GM18505 (cell line): ENCODE measurements around the gene HNRNPLL.

ENCODE experiments used
- ATAC-seq: cut with Tn5 transposase; IDR thresholded peaks from one replicate; pipeline ENCODE4 v1.9.1; 2021; ENCODE audit not compliant: unreplicated experiment
- POLR2A ChIP-seq: IDR thresholded peaks from 4 replicates; pipeline ENCODE4 v1.6.1; 2011; ENCODE audit warnings: borderline replicate concordance; ENCODE audit not compliant: insufficient read depth, insufficient read length; ENCODE audit errors: extremely low read depth

HNRNPLL gene

GRCh38 chr2:38516526-38516925 is 86.2 kb downstream of the HNRNPLL start:
- no peak for ATAC-seq

DNA sequence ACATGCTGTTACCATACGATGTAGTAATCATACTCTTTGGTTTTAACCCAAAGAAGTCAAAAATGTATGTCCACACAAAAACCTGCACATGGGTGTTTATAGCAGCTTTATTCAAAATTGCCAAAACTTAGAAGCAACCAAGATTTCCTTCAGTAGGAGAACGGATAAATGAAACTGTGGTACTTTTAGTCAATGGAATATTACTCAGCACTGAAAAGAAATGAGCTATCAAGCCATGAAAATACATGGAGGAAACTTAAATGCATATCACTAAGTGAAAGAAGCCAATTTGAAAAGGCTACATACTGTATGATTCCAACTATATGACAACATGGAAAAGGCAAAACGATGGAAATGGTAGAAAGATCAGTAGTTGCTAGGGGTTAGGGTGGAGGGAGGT is 86.6 kb downstream of the HNRNPLL start:
- TF ChIP-seq POLR2A: no peak

More at GRCh38 chr2:38516526-38516925, 86.2 kb downstream of the HNRNPLL start:
- no peak for TF ChIP-seq POLR2A

DNA sequence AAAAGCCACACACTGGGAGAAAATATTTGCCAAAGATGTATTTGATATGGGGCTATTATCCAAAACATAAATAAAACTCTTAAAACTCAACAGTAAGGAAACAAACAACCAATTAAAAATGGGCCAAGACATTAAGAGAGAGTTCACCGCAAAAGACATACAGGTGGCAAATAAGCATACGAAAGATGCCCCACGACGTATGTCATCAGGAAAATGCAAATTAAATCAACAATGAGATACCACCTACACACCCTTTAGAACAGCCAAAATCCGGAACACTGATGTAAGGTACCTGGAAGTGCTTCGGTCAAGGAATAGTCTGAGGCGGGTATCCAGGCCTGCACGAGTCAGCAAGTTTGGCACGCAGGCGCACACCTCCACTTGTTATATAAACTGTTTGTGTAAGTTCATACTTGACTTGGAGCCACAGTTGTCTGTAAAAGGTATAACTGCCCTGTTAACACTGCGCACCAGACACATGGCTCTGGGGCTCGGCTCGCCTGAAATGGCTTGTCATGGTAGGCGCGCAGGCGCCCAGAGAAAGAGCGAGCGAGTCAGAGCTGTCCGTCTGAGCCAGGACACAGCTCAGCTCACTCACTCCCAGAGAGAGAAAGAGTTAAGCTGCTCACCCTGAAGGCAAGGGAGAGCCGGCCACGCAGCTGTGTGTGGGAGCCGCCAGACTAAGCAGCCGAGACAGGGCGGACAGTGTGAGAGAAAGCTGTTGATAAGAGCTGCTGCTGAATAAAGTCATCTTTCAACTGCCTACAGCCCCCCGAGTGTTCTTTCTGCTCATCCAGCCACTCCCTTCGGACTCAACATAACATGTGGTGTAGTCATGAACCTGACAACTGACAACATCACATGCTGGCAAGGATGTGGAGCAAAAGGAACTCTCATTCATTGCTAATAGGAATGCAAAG is 87.3 kb downstream of the HNRNPLL start:
- TF ChIP-seq POLR2A: no peak
- ATAC-seq: no peak

More for the DNA sequence above, 86.6 kb downstream of the HNRNPLL start:
- no peak for ATAC-seq

DNA sequence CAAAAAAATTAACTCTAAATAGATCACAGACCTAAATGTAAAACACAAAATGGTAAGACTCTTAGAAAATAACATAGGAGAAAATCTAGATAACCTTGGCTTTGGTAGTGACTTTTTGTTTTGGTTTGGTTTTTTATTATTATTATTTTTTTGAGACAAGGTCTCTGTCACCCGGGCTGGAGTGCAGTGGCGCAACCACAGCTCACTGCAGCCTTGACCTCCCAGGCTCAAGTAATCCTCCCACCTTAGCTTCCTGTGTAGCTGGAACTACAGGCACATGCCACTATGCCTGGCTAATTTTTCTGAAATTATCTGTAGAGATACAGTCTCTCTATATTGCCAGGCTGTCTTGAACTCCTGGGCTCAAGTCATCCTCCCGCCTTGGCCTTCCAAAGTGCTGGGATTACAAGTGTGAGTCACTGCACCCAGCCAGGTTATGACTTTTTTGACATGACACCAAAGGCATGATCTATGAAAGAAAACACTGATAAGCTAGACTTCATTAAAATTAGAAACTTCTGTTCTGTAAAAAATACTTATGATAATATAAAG is 88.0 kb downstream of the HNRNPLL start:
- no peak for ATAC-seq
- no peak for TF ChIP-seq POLR2A

DNA sequence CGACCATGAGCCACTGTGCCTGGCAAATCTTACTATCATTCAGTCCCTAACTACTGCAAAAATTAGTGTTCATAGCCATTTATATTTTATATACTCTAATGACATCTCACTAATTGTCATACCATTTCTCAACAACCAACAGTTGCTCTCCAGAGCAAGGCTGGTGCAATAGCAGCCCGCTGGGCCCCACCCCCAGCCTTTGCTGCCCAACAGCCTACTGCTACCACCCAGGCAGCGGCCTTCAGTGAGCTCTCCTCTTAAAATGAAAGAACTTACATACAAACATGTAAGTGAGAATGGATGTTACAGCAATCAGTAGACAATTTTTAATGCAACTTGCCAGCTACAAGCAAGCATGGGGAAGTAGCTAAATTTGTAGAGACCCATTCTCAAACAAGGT is 90.5 kb downstream of the HNRNPLL start:
- no peak for TF ChIP-seq POLR2A
- ATAC-seq: no peak
